Ovary (tissue), 9 donors: Measurements from ENCODE around the gene MEN1. TPM values are rescaled to one million over a fixed set of nuclear protein-coding genes. Genes with fewer than 3 reads are reported as not detected.

Experiments used
- DNase-seq, 5 donors: peaks; one replicate each; pipeline ENCODE4 v3.0.0-alpha.2; 2019 to 2020
- H3K27ac ChIP-seq, 2 donors: fragments of 200-600 bp; one replicate each; pipeline versions ENCODE4 v1.5.1 to v1.8.0; 2019 to 2022
- H3K27me3 ChIP-seq: fragments of 200-600 bp; one replicate; pipeline ENCODE4 v1.8.0; 2022
- H3K36me3 ChIP-seq: fragments of 200-600 bp; sonication (generic); one replicate; pipeline ENCODE4 v1.5.1; 2019
- H3K4me1 ChIP-seq: one replicate; pipeline ENCODE4 v1.8.1; 2013; ENCODE audit warnings: mild to moderate bottlenecking, moderate library complexity; ENCODE audit not compliant: insufficient read depth
- H3K4me3 ChIP-seq: fragments of 200-600 bp; sonication (generic); one replicate; pipeline ENCODE4 v1.5.1; 2017
- H3K9me3 ChIP-seq, 2 donors: fragments of 200-600 bp in 1 of 2; sonication (generic) in 1 of 2; one replicate each; pipeline versions ENCODE4 v1.5.1 to v1.8.1; 2013 to 2019; ENCODE audit warnings: mild to moderate bottlenecking in 1 of 2, moderate library complexity in 1 of 2
- CTCF ChIP-seq, 3 donors: fragments of 450-650 bp in 2 of 3; fragments of 200-600 bp in 1 of 3; IDR thresholded peaks; one replicate each; pipeline versions ENCODE4 v1.5.1 to v1.8.0; 2016 to 2022; ENCODE audit warnings: antibody characterized with exemption in 3 of 3, mild to moderate bottlenecking in 1 of 3
- EP300 ChIP-seq: sonication (generic); formaldehyde crosslinking; IDR thresholded peaks from one replicate; pipeline ENCODE4 v1.6.1; 2017; ENCODE audit warnings: antibody characterized with exemption
- POLR2A ChIP-seq: fragments of 450-650 bp; IDR thresholded peaks from one replicate; pipeline ENCODE4 v1.6.1; 2017; ENCODE audit warnings: antibody characterized with exemption, mild to moderate bottlenecking, moderate library complexity
- WGBS, 3 donors: extraction: QIAGEN DNeasy Blood & Tissue Kit in 1 of 3; methylation state at CpG; one replicate each; pipeline versions ENCODE4 v1.1.5 to v1.1.7; 2013 to 2017; 5-methylcytosine and 5-hydroxymethylcytosine counted together
- intact Hi-C, 4 donors: fragments of 100-400 bp; cut with DNase I; formaldehyde crosslinking; loops; one replicate each; pipeline versions ENCODE4 v1.11.0 to v1.15.1; 2022 to 2023
- polyA plus RNA-seq, 2 donors: library from polyadenylated mRNA; stranded (reverse); fragments of 200-250 nt in 1 of 2; fragments of 350-450 nt in 1 of 2; fragmentation: Illumina TruSeq in 1 of 2; extraction: RNeasy Lipid Tissue Mini Kit (QIAGEN cat#74804) in 1 of 2; gene quantifications; one replicate each; pipeline ENCODE4 v1.2.3, GENCODE V29; 2013 to 2014
- total RNA-seq, 7 donors: library from RNA; depleted of rRNA in 2 of 7; stranded (reverse); fragments of >200 nt in 2 of 7; fragmentation: NEBNext Ultra II Directional in 3 of 7; extraction: Animal tissue kit (Norgen Biotek cat#: 25700) in 3 of 7; gene quantifications; one replicate each; pipeline versions ENCODE4 v1.1.0 to v1.2.4, GENCODE V29; 2016 to 2023
- donor health status: DM: no; HTN: no; CAD: no; lungs with moderate emphysema.
- donor health status: DM: no; HTN: no; CAD: no.
- donor health status: Bipolar disorder and iron deficiency.
- donor health status: DM: yes; HTN: yes; CAD: no.
- donor health status: DM: no; HTN: no; CAD: no.
- donor health status: DM: yes; HTN: yes; CAD: no.

Gene MEN1
- total and polyA plus RNA-seq, 9 donors: 14.4 to 28.6 (median 21.2) TPM

GRCh38 chr11:64854157-64854533 lies 43.8 kb upstream of the MEN1 start:
- H3K36me3 ChIP-seq: no peaks in the 10 kb centered on the region
- WGBS, 3 donors: 91 to 94% (median 93%) methylated on average over 25 of the region's 25 CpGs
- H3K9me3 ChIP-seq: no peaks in the 10 kb centered on the region
- no peak overlapping the region for H3K27ac ChIP-seq
- H3K4me1 ChIP-seq: peaks cover 12% of the 10 kb centered on the region
- TF ChIP-seq POLR2A (no peak), CTCF (IDR thresholded peaks at IDR 0.05) (no peak), EP300 (no peak)
- DNase-seq: peak in 1 of 5 donors; percentile 29
- no peak overlapping the region for H3K4me3 ChIP-seq
- H3K27me3 ChIP-seq: no peaks in the 10 kb centered on the region
- intact Hi-C loops: no loop called here

GRCh38 chr11:64853709-64854108 lies 43.4 kb upstream of the MEN1 start:
- no peaks in the 10 kb centered on the region for H3K36me3 ChIP-seq
- no peak overlapping the region for H3K4me3 ChIP-seq
- 81 to 86% (median 81%) methylated on average over 27 of the region's 27 CpGs for WGBS, 3 donors
- no peaks in the 10 kb centered on the region for H3K9me3 ChIP-seq
- H3K4me1 ChIP-seq: peaks cover 12% of the 10 kb centered on the region
- intact Hi-C loops: no loop called here
- TF ChIP-seq POLR2A (no peak), CTCF (IDR thresholded peaks at IDR 0.05) (no peak), EP300 (no peak)
- no peak overlapping the region for H3K27ac ChIP-seq
- H3K27me3 ChIP-seq: no peaks in the 10 kb centered on the region
- no peak for DNase-seq

- H3K27me3 ChIP-seq: no peaks in the 10 kb centered on the region
- no peak for DNase-seq
- H3K9me3 ChIP-seq: no peaks in the 10 kb centered on the region
- TF ChIP-seq EP300 (no peak), POLR2A (no peak), CTCF (IDR thresholded peaks at IDR 0.05) (no peak)
- 85 to 89% (median 86%) methylated on average over 20 to 24 of the region's 24 CpGs for WGBS, 3 donors
- no peak overlapping the region for H3K27ac ChIP-seq
- no peaks in the 10 kb centered on the region for H3K36me3 ChIP-seq
- intact Hi-C loops: no loop called here
- peaks cover 12% of the 10 kb centered on the region for H3K4me1 ChIP-seq
- H3K4me3 ChIP-seq: no peak overlapping the region
These were observed 42.6 kb upstream of the MEN1 start for GRCh38 chr11:64852804-64853509.

GRCh38 chr11:64851831-64852351 lies 41.5 kb upstream of the MEN1 start:
- H3K4me1 ChIP-seq: peaks cover 14% of the 10 kb centered on the region
- DNase-seq: no peak
- WGBS, 3 donors: 88 to 90% (median 88%) methylated on average over 8 of the region's 8 CpGs
- H3K4me3 ChIP-seq: no peak overlapping the region
- no peak for TF ChIP-seq POLR2A
- no peak for TF ChIP-seq EP300
- TF ChIP-seq CTCF (IDR thresholded peaks at IDR 0.05): no peak
- H3K27ac ChIP-seq: no peak overlapping the region
- no peaks in the 10 kb centered on the region for H3K9me3 ChIP-seq
- intact Hi-C loops: no loop called here
- no peaks in the 10 kb centered on the region for H3K27me3 ChIP-seq
- no peaks in the 10 kb centered on the region for H3K36me3 ChIP-seq
